Pulmonary artery endothelial cell (primary cell): ENCODE measurements around the gene DIP2B. TPM values are rescaled to one million over a fixed set of nuclear protein-coding genes. Genes with fewer than 3 reads are reported as not detected.

Experiments used
- DNase-seq: peaks from one replicate; pipeline ENCODE4 v3.0.0-alpha.2; 2011; ENCODE audit warnings: low read depth, low spot score
- total RNA-seq: library from RNA; depleted of rRNA; stranded (reverse); fragments of >200 nt; gene quantifications from 2 replicates; pipeline ENCODE4 v1.2.3, GENCODE V29; 2014

Gene DIP2B
- total RNA-seq, 1 donor from 2014 or later, result 29.6 TPM

DNA sequence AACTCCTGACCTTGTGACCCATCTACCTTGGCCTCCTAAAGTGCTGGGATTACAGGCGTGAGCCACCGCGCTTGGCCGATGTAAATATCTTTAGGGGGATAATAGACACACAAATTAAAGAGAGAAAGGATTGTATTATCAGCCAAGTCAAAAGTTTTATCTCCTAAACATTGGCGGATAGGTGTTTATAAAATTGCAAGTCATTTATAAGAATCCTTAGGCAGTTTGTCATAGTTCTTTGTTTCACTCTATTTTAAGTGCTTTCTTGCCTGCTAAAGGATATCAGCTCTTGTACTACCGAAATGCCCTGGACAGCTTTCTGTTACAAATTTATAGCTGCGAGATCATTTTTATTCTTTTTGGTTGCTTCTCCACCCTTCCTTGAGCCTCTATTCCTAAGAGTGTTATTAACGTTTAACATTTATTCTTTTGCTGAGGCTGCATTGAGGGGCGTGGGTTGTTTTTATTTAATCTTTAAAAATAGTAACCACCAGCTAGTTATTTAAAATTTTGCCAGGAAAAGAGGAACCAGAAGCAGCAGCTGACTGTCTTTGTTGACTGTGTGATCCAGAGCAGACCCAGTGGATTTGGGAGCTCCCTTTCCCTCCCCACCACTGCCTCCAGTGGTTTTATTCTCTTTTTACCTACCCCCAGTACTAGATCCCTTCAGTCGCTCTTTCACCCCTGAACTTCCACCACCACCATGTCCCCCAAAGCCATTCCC, 106.4 kb downstream of the DIP2B start:
- DNase-seq, result no peak

DNA sequence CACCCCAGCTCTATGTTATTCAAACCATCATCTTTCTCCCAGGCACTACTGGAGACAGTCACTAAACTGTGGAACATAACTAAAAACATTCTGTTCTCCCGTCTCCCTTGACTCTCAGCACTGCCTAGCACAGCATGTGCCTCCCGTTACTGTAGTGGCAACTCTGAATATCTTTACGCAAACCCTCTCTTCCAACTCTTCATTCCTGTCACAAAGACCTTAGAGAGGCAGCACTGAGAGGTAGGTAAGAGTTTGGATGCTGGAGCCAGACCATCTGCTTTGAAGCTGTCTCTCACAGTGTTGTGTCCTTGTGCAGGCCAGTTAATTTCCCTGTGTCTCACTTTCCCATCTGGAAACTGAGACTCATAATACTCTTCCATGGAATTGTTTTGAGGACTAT, 108.1 kb downstream of the DIP2B start:
- no peak for DNase-seq

GRCh38 chr12:50613463-50613862, 108.7 kb downstream of the DIP2B start:
- DNase-seq, result no peak

DNA sequence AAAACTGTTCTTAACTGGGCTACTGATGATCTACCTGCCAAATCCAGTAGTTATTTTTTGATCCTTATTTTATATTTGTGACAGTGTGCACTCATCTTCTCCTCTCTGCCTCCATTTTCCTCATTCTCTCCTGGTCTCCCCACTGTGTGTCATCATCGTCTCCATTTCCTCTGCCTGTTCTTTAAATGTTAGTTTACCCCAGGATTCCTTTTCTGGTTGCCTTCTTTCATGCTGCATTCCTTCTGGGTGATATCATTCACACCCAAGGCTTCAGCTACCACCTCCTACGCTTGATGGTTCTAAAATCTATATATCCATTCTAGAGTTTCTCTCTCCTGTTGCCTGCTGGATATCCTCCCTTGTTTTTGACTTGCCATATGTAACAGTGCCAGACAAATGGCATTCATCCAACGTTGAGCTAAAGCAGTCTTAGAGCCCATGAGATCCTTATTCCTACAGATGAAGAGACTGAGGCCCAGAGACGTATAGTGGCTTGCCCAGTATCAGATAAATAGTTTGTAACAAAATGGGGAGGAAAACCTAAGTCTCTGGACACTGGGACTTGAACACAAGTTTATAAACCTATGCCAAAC, 109.5 kb downstream of the DIP2B start:
- DNase-seq, result no peak

- no peak for DNase-seq
Observed at GRCh38 chr12:50615145-50615906, 110.5 kb downstream of the DIP2B start.

- no peak for DNase-seq
Observed at GRCh38 chr12:50615907-50616296, 111.1 kb downstream of the DIP2B start.

GRCh38 chr12:50617657-50618056, 112.9 kb downstream of the DIP2B start:
- DNase-seq, result no peak

- no peak for DNase-seq
Observed at GRCh38 chr12:50618864-50619609, 114.3 kb downstream of the DIP2B start.

- DNase-seq, result no peak
Observed at GRCh38 chr12:50619610-50619958, 114.8 kb downstream of the DIP2B start.

DNA sequence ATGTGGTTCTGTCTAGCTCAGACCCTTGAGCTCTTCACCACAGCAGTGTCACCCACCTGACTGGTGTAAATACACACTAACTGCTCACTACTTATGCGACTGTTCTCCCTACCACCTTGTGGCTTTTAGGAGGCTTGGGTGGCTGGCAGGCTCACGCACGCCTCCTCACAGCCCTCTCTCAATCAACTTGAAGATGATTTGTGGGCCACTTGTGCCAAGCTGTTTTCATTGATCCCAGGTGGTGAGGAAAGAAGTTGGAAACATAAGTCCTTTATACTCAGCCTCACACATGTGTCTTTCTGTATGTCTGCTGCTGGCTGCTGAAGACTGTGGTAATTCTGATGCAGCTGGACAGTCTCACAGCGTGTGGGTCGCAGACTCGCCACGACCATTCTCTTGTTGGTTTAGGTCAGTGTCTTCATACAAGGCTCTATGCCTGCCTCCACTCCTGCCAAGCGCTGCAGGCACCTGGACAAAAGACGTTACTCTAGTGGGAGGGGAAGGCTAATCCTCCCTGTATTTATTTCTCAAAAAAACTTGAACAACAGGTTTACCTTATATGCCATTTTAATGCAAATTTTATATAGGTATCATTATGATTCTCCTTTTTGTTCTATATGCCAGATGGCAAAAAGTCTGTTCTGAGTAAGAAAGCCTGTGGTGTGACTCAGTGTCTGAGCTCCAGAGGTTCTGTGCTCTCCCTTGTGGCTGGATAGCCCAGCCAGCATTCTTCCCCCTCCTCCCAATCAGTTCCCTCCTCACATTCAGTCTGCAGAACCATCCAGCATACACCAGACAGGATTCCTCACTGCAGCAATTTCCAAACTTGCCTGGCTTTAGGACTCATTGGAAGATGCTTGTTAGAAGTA, 115.6 kb downstream of the DIP2B start:
- no peak for DNase-seq

GRCh38 chr12:50620978-50621360, 116.2 kb downstream of the DIP2B start:
- no peak for DNase-seq

GRCh38 chr12:50621399-50622300, 116.9 kb downstream of the DIP2B start:
- no peak for DNase-seq

DNA sequence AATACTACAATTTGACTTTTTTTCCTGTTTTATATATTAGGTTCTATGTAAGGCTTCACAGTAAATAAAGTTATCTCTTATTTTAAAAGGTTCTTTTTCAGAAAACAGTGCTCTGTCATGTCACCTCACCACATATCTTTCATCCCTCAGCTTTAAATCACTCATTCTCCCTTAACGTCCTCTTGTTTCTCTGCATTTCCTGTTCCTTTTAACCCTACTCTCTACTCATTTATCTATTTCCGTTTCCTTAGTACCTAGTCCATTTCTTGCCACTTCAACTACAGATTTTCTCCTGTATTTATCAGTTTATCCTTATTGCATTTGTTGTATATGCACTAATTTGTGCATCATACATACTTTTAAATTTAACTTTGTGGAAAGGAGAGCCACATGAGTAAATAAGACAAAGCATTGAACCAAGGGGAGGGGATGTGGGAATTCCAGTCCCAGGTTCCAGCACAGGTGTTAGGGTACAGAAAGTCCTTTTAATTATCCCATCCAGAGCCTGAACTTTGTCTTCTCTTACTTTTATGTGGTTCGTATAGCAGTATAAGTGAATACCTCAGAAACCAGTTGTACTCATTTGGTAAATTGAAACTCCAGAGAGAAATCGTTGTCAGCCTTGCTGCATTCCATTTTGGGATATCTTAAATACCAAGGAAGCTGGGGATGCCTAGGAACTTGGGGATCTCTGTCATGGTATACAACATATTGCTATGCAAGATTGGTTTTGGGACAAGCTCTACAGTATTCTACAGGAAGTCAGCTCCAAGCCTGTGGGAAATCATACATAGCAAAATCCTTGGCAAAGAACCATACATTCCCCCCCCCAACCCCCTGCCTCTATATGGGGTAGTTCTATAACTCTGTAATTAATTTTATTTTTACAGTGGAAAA, 120.5 kb downstream of the DIP2B start:
- no peak for DNase-seq

- DNase-seq, result no peak
Observed at GRCh38 chr12:50626026-50626425, 121.2 kb downstream of the DIP2B start.

DNA sequence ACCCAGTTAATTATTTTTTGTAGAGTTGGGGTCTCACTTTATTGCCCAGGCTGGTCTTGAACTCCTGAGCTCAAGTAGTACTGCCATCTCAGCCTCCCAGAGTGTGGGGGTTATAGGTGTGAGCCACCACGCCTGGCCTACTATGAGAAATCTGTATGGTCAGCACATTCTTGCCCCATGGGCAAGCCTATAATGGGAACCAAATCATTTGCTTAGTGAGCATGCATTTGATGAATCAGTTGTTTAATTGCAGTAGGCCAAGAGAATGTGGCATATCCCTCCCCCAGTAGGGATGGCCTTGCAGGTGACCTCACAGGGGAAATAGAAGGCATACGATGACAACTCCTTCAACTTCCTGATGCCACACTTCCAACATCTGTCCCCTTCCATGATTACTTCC, 122.7 kb downstream of the DIP2B start:
- no peak for DNase-seq

GRCh38 chr12:50628394-50628793, 123.6 kb downstream of the DIP2B start:
- no peak for DNase-seq

DNA sequence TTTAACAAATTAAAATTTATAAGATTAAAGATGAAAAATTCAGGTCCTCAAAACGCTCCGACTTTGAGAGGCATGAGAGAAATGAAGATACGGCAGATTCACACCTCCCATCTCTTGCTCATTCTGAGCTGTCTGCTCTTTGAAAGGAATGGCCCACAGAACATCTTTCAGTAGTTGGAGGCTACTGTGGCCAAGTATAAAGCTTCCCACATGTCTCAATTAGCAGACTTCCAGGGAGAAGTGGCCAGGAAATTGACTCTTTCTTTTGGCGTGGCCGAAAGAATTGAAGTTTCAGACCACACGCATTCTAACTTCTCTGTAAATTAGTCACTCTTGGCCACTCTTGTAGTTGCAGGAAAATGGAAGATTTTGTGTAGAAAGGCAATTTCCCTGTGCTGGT, 129.2 kb downstream of the DIP2B start:
- no peak for DNase-seq

GRCh38 chr12:50634379-50634778, 129.6 kb downstream of the DIP2B start:
- no peak for DNase-seq

GRCh38 chr12:50635364-50635763, 130.6 kb downstream of the DIP2B start:
- DNase-seq, result no peak
